ENCODE data around the gene TEX11.
"Not testable (repeated sequence)": the region's sequence is repeated elsewhere in the genome, so short reads cannot be mapped to it uniquely, and the experiment has no call there.

DNA sequence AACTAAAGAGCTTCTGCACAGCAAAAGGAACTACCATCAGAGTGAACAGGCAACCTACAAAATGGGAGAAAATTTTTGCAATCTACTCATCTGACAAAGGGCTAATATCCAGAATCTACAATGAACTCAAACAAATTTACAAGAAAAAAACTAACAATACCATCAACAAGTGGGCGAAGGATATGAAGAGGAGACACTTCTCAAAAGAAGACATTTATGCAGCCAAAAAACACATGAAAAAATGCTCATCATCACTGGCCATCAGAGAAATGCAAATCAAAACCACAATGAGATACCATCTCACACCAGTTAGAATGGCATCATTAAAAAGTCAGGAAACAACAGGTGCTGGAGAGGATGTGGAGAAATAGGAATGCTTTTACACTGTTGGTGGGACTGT, 64.9 kb downstream of the TEX11 start:
- TF ChIP-seq EZH2 (IDR thresholded peaks at IDR 0.05; ENCODE audit: insufficient read depth, poor library complexity, severe bottlenecking); EZH2phosphoT487 (IDR thresholded peaks at IDR 0.05; ENCODE audit: insufficient read depth, low read depth): not testable (repeated sequence)

All from GM23248 (cell line).